NT2/D1 (cell line): ENCODE results near the gene HNMT.

Source experiments
- SUZ12 ChIP-seq: IDR thresholded peaks from 2 replicates; pipeline ENCODE4 v1.6.1; 2011; ENCODE audit not compliant: insufficient read length, insufficient read depth; ENCODE audit errors: extremely low read depth
- YY1 ChIP-seq: IDR thresholded peaks from 2 replicates; pipeline ENCODE4 v1.6.1; 2011; ENCODE audit not compliant: insufficient read length, insufficient read depth

DNA sequence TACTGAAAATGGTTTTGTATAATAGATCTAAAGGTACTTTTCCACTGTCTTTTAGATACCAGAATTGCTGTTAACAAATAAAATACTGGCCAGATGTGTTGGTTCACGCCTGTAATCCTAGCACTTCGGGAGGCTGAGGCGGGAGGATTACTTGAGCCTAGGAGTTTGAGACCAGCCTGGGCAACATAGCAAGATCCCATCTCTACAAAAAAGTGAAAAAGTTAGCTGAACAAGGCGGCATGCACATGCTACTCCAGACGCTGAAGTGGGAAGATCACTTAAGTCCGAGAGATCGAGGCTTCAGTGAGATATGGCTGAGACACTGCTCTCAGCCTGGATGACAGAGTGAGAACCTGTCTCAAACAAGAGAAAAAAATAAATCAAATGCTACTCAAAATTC is 2.8 kb downstream of the HNMT start:
- TF ChIP-seq SUZ12 (no peak), YY1 (no peak)
